GM23248 (cell line): ENCODE measurements around the gene UXT.

ENCODE experiments used
- EZH2 ChIP-seq: fragments of 200-600 bp; sonication (generic); IDR thresholded peaks from 2 replicates; pipeline ENCODE4 v1.6.1; 2018; ENCODE audit warnings: antibody characterized with exemption, mild to moderate bottlenecking; ENCODE audit not compliant: insufficient read depth, poor library complexity, severe bottlenecking
- EZH2phosphoT487 ChIP-seq: fragments of 200-600 bp; sonication (generic); IDR thresholded peaks from 2 replicates; pipeline ENCODE4 v1.6.1; 2018; ENCODE audit warnings: antibody characterized with exemption, moderate library complexity, mild to moderate bottlenecking, low read depth; ENCODE audit not compliant: insufficient read depth

GRCh38 chrX:47650164-47651042, 8.6 kb downstream of the UXT start, which contains the start of gene ELK1:
- TF ChIP-seq EZH2 (no peak), EZH2phosphoT487 (no peak)
